Measurements from ENCODE around the gene UST.
"Not testable (repeated sequence)": the region's sequence is repeated elsewhere in the genome, so short reads cannot be mapped to it uniquely, and the experiment has no call there.

The UST gene

GRCh38 chr6:149015535-149016525, 269.0 kb downstream of the UST start:
- no peak for DNase-seq

GRCh38 chr6:149016716-149017115, 269.9 kb downstream of the UST start:
- no peak for DNase-seq

GRCh38 chr6:149020319-149020718, 273.5 kb downstream of the UST start:
- DNase-seq: no peak

- DNase-seq: no peak
Measured at GRCh38 chr6:149024361-149024760, 277.5 kb downstream of the UST start.

- DNase-seq: no peak
Measured at GRCh38 chr6:149025061-149025460, 278.2 kb downstream of the UST start.

- peak; percentile 82 for DNase-seq
Measured at GRCh38 chr6:149026530-149026942, 279.7 kb downstream of the UST start.

GRCh38 chr6:149027484-149027883, 280.7 kb downstream of the UST start:
- DNase-seq: no peak

- peak; percentile 94 for DNase-seq
Measured at GRCh38 chr6:149028767-149029405, 282.1 kb downstream of the UST start.

- no peak for DNase-seq
Measured at GRCh38 chr6:149031201-149031858, 284.5 kb downstream of the UST start.

GRCh38 chr6:149031859-149032598, 285.2 kb downstream of the UST start:
- no peak for DNase-seq

GRCh38 chr6:149032599-149033405, 286.0 kb downstream of the UST start:
- peak; percentile 31 for DNase-seq

GRCh38 chr6:149033454-149033853, 286.6 kb downstream of the UST start:
- DNase-seq: no peak

GRCh38 chr6:149035766-149036165, 288.9 kb downstream of the UST start:
- no peak for DNase-seq

GRCh38 chr6:149037051-149037671, 290.3 kb downstream of the UST start:
- no peak for DNase-seq

- DNase-seq: not testable (repeated sequence)
Measured at GRCh38 chr6:149039025-149039424, 292.2 kb downstream of the UST start.

- DNase-seq: no peak
Measured at GRCh38 chr6:149041953-149042352, 295.1 kb downstream of the UST start.

- peak; percentile 72 for DNase-seq
Measured at GRCh38 chr6:149043476-149044130, 296.8 kb downstream of the UST start.

GRCh38 chr6:149044528-149044927, 297.7 kb downstream of the UST start:
- no peak for DNase-seq

GRCh38 chr6:149045404-149045803, 298.6 kb downstream of the UST start:
- DNase-seq: peak; percentile 27

- DNase-seq: no peak
Measured at GRCh38 chr6:149046164-149046821, 299.5 kb downstream of the UST start.

Data from NCI-H146 (cell line).